K562 (cell line): Measurements from ENCODE around the gene VPS9D1. TPM values are rescaled to one million over a fixed set of nuclear protein-coding genes. Genes with fewer than 3 reads are reported as not detected.

ENCODE experiments used
- BMI1 ChIP-seq: fragments of 150-350 bp; IDR thresholded peaks from 2 replicates; pipeline ENCODE4 v1.6.1; 2014; ENCODE audit warnings: low read length
- CBX1 ChIP-seq: sonication (generic); IDR thresholded peaks from 2 replicates; pipeline ENCODE4 v1.6.1; 2016; ENCODE audit warnings: antibody characterized with exemption, low read depth, mild to moderate bottlenecking
- HNRNPL ChIP-seq: fragments of 200-400 bp; formaldehyde crosslinking; IDR thresholded peaks from 2 replicates; pipeline ENCODE4 v1.6.1; 2017; ENCODE audit warnings: low read depth, mild to moderate bottlenecking, low read length
- HNRNPLL ChIP-seq: fragments of 200-400 bp; formaldehyde crosslinking; IDR thresholded peaks from 2 replicates; pipeline ENCODE4 v1.6.1; 2017; ENCODE audit warnings: low read length, low read depth, mild to moderate bottlenecking; ENCODE audit not compliant: poor library complexity, severe bottlenecking
- MAFG ChIP-seq: fragments of 450-650 bp; conservative IDR thresholded peaks from 2 replicates; pipeline ENCODE4 v1.6.1; 2016; ENCODE audit warnings: missing genetic modification characterization, missing compliant biosample characterization
- POLR2AphosphoS5 ChIP-seq: IDR thresholded peaks from 2 replicates; pipeline ENCODE4 v1.6.1; 2011; ENCODE audit warnings: mild to moderate bottlenecking, low read depth, low read length, moderate library complexity; ENCODE audit not compliant: control insufficient read depth, insufficient read depth
- POLR2G ChIP-seq: fragments of 200-400 bp; formaldehyde crosslinking; IDR thresholded peaks from 2 replicates; pipeline ENCODE4 v1.6.1; 2017; ENCODE audit warnings: low read depth, mild to moderate bottlenecking, antibody characterized with exemption, low read length, moderate library complexity
- PTBP1 ChIP-seq: fragments of 200-400 bp; formaldehyde crosslinking; IDR thresholded peaks from 2 replicates; pipeline ENCODE4 v1.6.1; 2017; ENCODE audit warnings: low read depth, low read length
- RBM39 ChIP-seq: fragments of 200-400 bp; formaldehyde crosslinking; optimal IDR thresholded peaks from 2 replicates; pipeline ENCODE3; 2018; ENCODE audit warnings: low read depth, low read length
- polyA plus RNA-seq, 8 experiments: library from polyadenylated mRNA; depleted of rRNA in 4 of 8; stranded (reverse) in 5 of 8; unstranded in 3 of 8; fragments of >200 nt; fragmentation: Nextera tagmentation in 2 of 8; fragmentation: Illumina TruSeq in 1 of 8; extraction: Ambion mirVana in 2 of 8; extraction: Trizol in 1 of 8; gene quantifications; 2 replicates each; pipeline versions ENCODE4 v1.2.1 to v1.2.3, GENCODE V29; 2011 to 2014; ENCODE audit warnings: inconsistent platforms in 1 of 8, missing spikeins in 1 of 8
- total RNA-seq, 7 experiments: library from RNA; depleted of rRNA in 6 of 7; stranded (reverse); fragments of >200 nt in 6 of 7; fragmentation: Illumina TruSeq in 2 of 7; extraction: Trizol in 2 of 7; gene quantifications; 2 replicates each; pipeline versions ENCODE4 v1.2.1 to v1.2.3, GENCODE V29; 2011 to 2021; ENCODE audit warnings: low replicate concordance in 1 of 7
- TF ChIP-seq, protein P1 (sequence below), 2 experiments: IDR thresholded peaks; 2 replicates each; pipeline ENCODE4 v1.6.1; 2012; ENCODE audit warnings: improper control_type of control experiment in 2 of 2, low read depth in 2 of 2, low read length in 2 of 2, borderline replicate concordance in 1 of 2
- TF ChIP-seq, protein P2 (sequence below): fragments of 250-450 bp; sonication (Bioruptor Pico); IDR thresholded peaks from 2 replicates; pipeline ENCODE4 v1.5.0; 2022; ENCODE audit warnings: mild to moderate bottlenecking
- TF ChIP-seq, protein P3 (sequence below): fragments of 200-600 bp; sonication (generic); IDR thresholded peaks from one replicate; pipeline ENCODE4 v1.6.1; 2012; ENCODE audit warnings: mild to moderate bottlenecking, low read depth, low read length, inconsistent platforms

Gene VPS9D1
- total and polyA plus RNA-seq, 9 of the 15 experiments (the other 6 are each of a cell fraction or from before 2014, with no cell fraction given): 0.33 to 3.1 (median 1.1) TPM

DNA sequence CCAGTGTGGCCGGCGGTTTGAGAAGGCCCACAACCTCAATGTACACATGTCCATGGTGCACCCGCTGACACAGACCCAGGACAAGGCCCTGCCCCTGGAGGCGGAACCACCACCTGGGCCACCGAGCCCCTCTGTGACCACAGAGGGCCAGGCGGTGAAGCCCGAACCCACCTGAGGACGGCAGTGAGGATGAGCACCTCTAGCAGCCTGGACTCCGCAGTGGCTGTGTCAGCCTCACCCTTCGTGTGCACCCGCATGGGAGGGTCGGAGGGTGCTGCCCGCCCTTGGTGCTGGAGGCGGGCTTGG, 17.3 kb upstream of the VPS9D1 start (continued):
- TF ChIP-seq, protein P1, sequence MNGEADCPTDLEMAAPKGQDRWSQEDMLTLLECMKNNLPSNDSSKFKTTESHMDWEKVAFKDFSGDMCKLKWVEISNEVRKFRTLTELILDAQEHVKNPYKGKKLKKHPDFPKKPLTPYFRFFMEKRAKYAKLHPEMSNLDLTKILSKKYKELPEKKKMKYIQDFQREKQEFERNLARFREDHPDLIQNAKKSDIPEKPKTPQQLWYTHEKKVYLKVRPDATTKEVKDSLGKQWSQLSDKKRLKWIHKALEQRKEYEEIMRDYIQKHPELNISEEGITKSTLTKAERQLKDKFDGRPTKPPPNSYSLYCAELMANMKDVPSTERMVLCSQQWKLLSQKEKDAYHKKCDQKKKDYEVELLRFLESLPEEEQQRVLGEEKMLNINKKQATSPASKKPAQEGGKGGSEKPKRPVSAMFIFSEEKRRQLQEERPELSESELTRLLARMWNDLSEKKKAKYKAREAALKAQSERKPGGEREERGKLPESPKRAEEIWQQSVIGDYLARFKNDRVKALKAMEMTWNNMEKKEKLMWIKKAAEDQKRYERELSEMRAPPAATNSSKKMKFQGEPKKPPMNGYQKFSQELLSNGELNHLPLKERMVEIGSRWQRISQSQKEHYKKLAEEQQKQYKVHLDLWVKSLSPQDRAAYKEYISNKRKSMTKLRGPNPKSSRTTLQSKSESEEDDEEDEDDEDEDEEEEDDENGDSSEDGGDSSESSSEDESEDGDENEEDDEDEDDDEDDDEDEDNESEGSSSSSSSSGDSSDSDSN (IDR thresholded peaks at IDR 0.05; ENCODE audit: borderline replicate concordance in 1 of 2, low read depth in 2 of 2, low read length in 2 of 2): no peak
- TF ChIP-seq, protein P2, sequence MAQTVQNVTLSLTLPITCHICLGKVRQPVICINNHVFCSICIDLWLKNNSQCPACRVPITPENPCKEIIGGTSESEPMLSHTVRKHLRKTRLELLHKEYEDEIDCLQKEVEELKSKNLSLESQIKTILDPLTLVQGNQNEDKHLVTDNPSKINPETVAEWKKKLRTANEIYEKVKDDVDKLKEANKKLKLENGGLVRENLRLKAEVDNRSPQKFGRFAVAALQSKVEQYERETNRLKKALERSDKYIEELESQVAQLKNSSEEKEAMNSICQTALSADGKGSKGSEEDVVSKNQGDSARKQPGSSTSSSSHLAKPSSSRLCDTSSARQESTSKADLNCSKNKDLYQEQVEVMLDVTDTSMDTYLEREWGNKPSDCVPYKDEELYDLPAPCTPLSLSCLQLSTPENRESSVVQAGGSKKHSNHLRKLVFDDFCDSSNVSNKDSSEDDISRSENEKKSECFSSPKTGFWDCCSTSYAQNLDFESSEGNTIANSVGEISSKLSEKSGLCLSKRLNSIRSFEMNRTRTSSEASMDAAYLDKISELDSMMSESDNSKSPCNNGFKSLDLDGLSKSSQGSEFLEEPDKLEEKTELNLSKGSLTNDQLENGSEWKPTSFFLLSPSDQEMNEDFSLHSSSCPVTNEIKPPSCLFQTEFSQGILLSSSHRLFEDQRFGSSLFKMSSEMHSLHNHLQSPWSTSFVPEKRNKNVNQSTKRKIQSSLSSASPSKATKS (CRISPR knock-in tag): no peak
- TF ChIP-seq PTBP1 (no peak), POLR2G (peak; percentile 85), RBM39 (no peak), CBX1 (0 out of 2 replicates have a peak, but pooled peaks have one; percentile 14), BMI1 (no peak), MAFG (tag) (no peak), POLR2AphosphoS5 (no peak; the same call in 1 of the 2 replicates), HNRNPLL (no peak), HNRNPL (no peak)
- TF ChIP-seq, protein P3, sequence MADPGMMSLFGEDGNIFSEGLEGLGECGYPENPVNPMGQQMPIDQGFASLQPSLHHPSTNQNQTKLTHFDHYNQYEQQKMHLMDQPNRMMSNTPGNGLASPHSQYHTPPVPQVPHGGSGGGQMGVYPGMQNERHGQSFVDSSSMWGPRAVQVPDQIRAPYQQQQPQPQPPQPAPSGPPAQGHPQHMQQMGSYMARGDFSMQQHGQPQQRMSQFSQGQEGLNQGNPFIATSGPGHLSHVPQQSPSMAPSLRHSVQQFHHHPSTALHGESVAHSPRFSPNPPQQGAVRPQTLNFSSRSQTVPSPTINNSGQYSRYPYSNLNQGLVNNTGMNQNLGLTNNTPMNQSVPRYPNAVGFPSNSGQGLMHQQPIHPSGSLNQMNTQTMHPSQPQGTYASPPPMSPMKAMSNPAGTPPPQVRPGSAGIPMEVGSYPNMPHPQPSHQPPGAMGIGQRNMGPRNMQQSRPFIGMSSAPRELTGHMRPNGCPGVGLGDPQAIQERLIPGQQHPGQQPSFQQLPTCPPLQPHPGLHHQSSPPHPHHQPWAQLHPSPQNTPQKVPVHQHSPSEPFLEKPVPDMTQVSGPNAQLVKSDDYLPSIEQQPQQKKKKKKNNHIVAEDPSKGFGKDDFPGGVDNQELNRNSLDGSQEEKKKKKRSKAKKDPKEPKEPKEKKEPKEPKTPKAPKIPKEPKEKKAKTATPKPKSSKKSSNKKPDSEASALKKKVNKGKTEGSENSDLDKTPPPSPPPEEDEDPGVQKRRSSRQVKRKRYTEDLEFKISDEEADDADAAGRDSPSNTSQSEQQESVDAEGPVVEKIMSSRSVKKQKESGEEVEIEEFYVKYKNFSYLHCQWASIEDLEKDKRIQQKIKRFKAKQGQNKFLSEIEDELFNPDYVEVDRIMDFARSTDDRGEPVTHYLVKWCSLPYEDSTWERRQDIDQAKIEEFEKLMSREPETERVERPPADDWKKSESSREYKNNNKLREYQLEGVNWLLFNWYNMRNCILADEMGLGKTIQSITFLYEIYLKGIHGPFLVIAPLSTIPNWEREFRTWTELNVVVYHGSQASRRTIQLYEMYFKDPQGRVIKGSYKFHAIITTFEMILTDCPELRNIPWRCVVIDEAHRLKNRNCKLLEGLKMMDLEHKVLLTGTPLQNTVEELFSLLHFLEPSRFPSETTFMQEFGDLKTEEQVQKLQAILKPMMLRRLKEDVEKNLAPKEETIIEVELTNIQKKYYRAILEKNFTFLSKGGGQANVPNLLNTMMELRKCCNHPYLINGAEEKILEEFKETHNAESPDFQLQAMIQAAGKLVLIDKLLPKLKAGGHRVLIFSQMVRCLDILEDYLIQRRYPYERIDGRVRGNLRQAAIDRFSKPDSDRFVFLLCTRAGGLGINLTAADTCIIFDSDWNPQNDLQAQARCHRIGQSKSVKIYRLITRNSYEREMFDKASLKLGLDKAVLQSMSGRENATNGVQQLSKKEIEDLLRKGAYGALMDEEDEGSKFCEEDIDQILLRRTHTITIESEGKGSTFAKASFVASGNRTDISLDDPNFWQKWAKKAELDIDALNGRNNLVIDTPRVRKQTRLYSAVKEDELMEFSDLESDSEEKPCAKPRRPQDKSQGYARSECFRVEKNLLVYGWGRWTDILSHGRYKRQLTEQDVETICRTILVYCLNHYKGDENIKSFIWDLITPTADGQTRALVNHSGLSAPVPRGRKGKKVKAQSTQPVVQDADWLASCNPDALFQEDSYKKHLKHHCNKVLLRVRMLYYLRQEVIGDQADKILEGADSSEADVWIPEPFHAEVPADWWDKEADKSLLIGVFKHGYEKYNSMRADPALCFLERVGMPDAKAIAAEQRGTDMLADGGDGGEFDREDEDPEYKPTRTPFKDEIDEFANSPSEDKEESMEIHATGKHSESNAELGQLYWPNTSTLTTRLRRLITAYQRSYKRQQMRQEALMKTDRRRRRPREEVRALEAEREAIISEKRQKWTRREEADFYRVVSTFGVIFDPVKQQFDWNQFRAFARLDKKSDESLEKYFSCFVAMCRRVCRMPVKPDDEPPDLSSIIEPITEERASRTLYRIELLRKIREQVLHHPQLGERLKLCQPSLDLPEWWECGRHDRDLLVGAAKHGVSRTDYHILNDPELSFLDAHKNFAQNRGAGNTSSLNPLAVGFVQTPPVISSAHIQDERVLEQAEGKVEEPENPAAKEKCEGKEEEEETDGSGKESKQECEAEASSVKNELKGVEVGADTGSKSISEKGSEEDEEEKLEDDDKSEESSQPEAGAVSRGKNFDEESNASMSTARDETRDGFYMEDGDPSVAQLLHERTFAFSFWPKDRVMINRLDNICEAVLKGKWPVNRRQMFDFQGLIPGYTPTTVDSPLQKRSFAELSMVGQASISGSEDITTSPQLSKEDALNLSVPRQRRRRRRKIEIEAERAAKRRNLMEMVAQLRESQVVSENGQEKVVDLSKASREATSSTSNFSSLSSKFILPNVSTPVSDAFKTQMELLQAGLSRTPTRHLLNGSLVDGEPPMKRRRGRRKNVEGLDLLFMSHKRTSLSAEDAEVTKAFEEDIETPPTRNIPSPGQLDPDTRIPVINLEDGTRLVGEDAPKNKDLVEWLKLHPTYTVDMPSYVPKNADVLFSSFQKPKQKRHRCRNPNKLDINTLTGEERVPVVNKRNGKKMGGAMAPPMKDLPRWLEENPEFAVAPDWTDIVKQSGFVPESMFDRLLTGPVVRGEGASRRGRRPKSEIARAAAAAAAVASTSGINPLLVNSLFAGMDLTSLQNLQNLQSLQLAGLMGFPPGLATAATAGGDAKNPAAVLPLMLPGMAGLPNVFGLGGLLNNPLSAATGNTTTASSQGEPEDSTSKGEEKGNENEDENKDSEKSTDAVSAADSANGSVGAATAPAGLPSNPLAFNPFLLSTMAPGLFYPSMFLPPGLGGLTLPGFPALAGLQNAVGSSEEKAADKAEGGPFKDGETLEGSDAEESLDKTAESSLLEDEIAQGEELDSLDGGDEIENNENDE: no peak
